Endodermal cell (in vitro differentiated cells): Measurements from ENCODE around the gene NXPE3. TPM values are rescaled to one million over a fixed set of nuclear protein-coding genes. Genes with fewer than 3 reads are reported as not detected.

Experiments used
- DNase-seq: peaks from one replicate; pipeline ENCODE4 v3.0.0-alpha.2; 2017
- H3K27ac ChIP-seq: 2 replicates; pipeline ENCODE4 v1.5.1; 2013; ENCODE audit warnings: mild to moderate bottlenecking, low read depth, low read length, moderate library complexity
- H3K27me3 ChIP-seq: 2 replicates; pipeline ENCODE4 v1.6.1; 2013; ENCODE audit warnings: mild to moderate bottlenecking, low read length, moderate library complexity; ENCODE audit not compliant: insufficient read depth, control insufficient read depth, poor library complexity, severe bottlenecking
- H3K36me3 ChIP-seq: 2 replicates; pipeline ENCODE4 v1.7.0; 2013; ENCODE audit warnings: mild to moderate bottlenecking, low read length, moderate library complexity; ENCODE audit not compliant: control insufficient read depth, insufficient read depth
- H3K4me1 ChIP-seq: one replicate; pipeline ENCODE4 v1.7.0; 2013; ENCODE audit warnings: low read length; ENCODE audit not compliant: control insufficient read depth, insufficient read depth
- H3K4me3 ChIP-seq: 2 replicates; pipeline ENCODE4 v1.5.1; 2013; ENCODE audit warnings: mild to moderate bottlenecking, low read length, moderate library complexity
- H3K9ac ChIP-seq: 2 replicates; pipeline ENCODE4 v1.6.1; 2013; ENCODE audit warnings: mild to moderate bottlenecking, low read length, moderate library complexity; ENCODE audit not compliant: poor library complexity, severe bottlenecking; ENCODE audit errors: extremely low read depth
- H3K9me3 ChIP-seq: 2 replicates; pipeline ENCODE4 v1.6.1; 2013; ENCODE audit warnings: mild to moderate bottlenecking, low read length, moderate library complexity; ENCODE audit not compliant: control insufficient read depth
- H3K27ac Mint-ChIP-seq: 2 replicates; pipeline ENCODE4 v1.8.0; 2020; ENCODE audit warnings: mixed read lengths
- H3K27me3 Mint-ChIP-seq: 2 replicates; pipeline ENCODE4 v1.8.0; 2021; ENCODE audit warnings: mild to moderate bottlenecking, mixed read lengths; ENCODE audit not compliant: insufficient read depth
- H3K36me3 Mint-ChIP-seq: 2 replicates; pipeline ENCODE4 v1.8.0; 2020; ENCODE audit warnings: low read depth, mixed read lengths
- H3K4me1 Mint-ChIP-seq: 2 replicates; pipeline ENCODE4 v1.8.0; 2020; ENCODE audit warnings: mixed read lengths
- H3K4me3 Mint-ChIP-seq: 2 replicates; pipeline ENCODE4 v1.8.0; 2020; ENCODE audit warnings: mild to moderate bottlenecking, moderate library complexity, mixed read lengths
- H3K9me3 Mint-ChIP-seq: 2 replicates; pipeline ENCODE4 v1.8.0; 2020; ENCODE audit warnings: mild to moderate bottlenecking, mixed read lengths
- CTCF ChIP-seq: fragments of 200-600 bp; sonication (generic); conservative IDR thresholded peaks from 2 replicates; pipeline ENCODE4 v1.5.0; 2021; ENCODE audit warnings: antibody characterized with exemption, mild to moderate bottlenecking
- WGBS, 2 experiments: methylation state at CpG; one replicate each; pipeline versions ENCODE4 v1.1.5 to v1.1.7; 2013; ENCODE audit warnings: missing lambda C conversion rate in 2 of 2, mixed read lengths in 1 of 2; ENCODE audit not compliant: insufficient coverage in 1 of 2, insufficient read length in 1 of 2; 5-methylcytosine and 5-hydroxymethylcytosine counted together
- total RNA-seq, 2 donors: library from RNA; stranded (reverse); fragmentation: NEBNext Ultra II Directional in 1 of 2; extraction: Animal tissue kit (Norgen Biotek cat#: 25700) in 1 of 2; gene quantifications; 2 replicates in 1 of 2; 3 replicates in 1 of 2; pipeline ENCODE4 v1.2.1, GENCODE V29; 2021

The NXPE3 gene
- total RNA-seq, 2 donors from 2014 or later: 6.9 to 7.7 TPM

- Histone ChIP-seq H3K27ac (no peak overlapping the region), H3K36me3 (no peaks in the 10 kb centered on the region), H3K9me3 (no peaks in the 10 kb centered on the region), H3K4me3 (no peak overlapping the region), H3K4me1 (no peaks in the 10 kb centered on the region), H3K9ac (no peak overlapping the region), H3K27me3 (no peaks in the 10 kb centered on the region)
- WGBS, 2 experiments: 90 to 93% methylated on average over 2 to 6 of the region's 6 CpGs
- Mint-ChIP-seq H3K27me3 (no peaks in the 10 kb centered on the region), H3K9me3 (no peaks in the 10 kb centered on the region), H3K27ac (no peak overlapping the region), H3K4me3 (no peak overlapping the region), H3K36me3 (no peaks in the 10 kb centered on the region), H3K4me1 (no peaks in the 10 kb centered on the region)
- no peak for DNase-seq
- TF ChIP-seq CTCF: no peak
These were observed 57.1 kb downstream of the NXPE3 start for GRCh38 chr3:101836160-101836559.

- Histone ChIP-seq H3K27ac (no peak overlapping the region), H3K9me3 (no peaks in the 10 kb centered on the region), H3K4me1 (no peaks in the 10 kb centered on the region), H3K4me3 (no peak overlapping the region), H3K9ac (no peak overlapping the region), H3K27me3 (no peaks in the 10 kb centered on the region), H3K36me3 (no peaks in the 10 kb centered on the region)
- H3K4me1 Mint-ChIP-seq: peaks cover 2% of the 10 kb centered on the region
- TF ChIP-seq CTCF: no peak
- H3K36me3 Mint-ChIP-seq: no peaks in the 10 kb centered on the region
- H3K9me3 Mint-ChIP-seq: no peaks in the 10 kb centered on the region
- H3K27ac Mint-ChIP-seq: no peak overlapping the region
- DNase-seq: no peak
- no peaks in the 10 kb centered on the region for H3K27me3 Mint-ChIP-seq
- WGBS, 2 experiments: 93% methylated on average over 3 of the region's 3 CpGs; no CpG with 5 or more reads in 1 of the 2 experiments
- no peak overlapping the region for H3K4me3 Mint-ChIP-seq
These were observed 57.9 kb downstream of the NXPE3 start for GRCh38 chr3:101836652-101837598.

- H3K4me3 ChIP-seq: no peak overlapping the region
- TF ChIP-seq CTCF: no peak
- H3K4me1 ChIP-seq: no peaks in the 10 kb centered on the region
- no peaks in the 10 kb centered on the region for H3K27me3 Mint-ChIP-seq
- no peaks in the 10 kb centered on the region for H3K36me3 Mint-ChIP-seq
- peaks cover 8% of the 10 kb centered on the region for H3K4me1 Mint-ChIP-seq
- H3K36me3 ChIP-seq: no peaks in the 10 kb centered on the region
- no peak overlapping the region for H3K27ac ChIP-seq
- no peak overlapping the region for H3K27ac Mint-ChIP-seq
- H3K9ac ChIP-seq: no peak overlapping the region
- H3K27me3 ChIP-seq: no peaks in the 10 kb centered on the region
- no peaks in the 10 kb centered on the region for H3K9me3 Mint-ChIP-seq
- no peaks in the 10 kb centered on the region for H3K9me3 ChIP-seq
- WGBS, 2 experiments: 100% methylated on average over 1 of the region's 2 CpGs; no CpG with 5 or more reads in 1 of the 2 experiments
- DNase-seq: no peak
- no peak overlapping the region for H3K4me3 Mint-ChIP-seq
These were observed 59.7 kb downstream of the NXPE3 start for GRCh38 chr3:101838691-101839090.
